ENCODE data around the gene PAQR5.
"Not testable (repeated sequence)": the region's sequence is repeated elsewhere in the genome, so short reads cannot be mapped to it uniquely, and the experiment has no call there.

The PAQR5 gene

DNA sequence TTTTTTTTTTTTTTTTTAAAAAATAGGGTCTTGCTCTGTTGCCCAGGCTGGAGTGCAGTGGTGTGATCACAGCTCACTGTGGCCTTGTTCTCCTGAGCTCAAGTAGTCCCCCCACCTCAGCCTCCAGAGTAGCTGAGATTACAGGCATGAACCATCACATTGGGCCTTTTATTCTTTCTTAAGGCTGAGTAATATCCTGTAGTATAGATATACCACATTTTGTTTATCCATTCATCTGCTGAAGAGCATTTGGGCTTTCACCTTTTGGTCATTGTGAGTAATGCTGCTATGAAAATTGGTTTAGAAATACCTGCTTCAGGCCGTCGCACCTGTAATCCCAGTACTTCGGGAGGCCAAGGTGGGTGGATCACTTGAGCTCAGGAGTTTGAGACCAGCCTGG, 42.6 kb downstream of the PAQR5 start:
- H3K4me3 ChIP-seq: no peak overlapping the region
- H3K27ac ChIP-seq: no peak overlapping the region

DNA sequence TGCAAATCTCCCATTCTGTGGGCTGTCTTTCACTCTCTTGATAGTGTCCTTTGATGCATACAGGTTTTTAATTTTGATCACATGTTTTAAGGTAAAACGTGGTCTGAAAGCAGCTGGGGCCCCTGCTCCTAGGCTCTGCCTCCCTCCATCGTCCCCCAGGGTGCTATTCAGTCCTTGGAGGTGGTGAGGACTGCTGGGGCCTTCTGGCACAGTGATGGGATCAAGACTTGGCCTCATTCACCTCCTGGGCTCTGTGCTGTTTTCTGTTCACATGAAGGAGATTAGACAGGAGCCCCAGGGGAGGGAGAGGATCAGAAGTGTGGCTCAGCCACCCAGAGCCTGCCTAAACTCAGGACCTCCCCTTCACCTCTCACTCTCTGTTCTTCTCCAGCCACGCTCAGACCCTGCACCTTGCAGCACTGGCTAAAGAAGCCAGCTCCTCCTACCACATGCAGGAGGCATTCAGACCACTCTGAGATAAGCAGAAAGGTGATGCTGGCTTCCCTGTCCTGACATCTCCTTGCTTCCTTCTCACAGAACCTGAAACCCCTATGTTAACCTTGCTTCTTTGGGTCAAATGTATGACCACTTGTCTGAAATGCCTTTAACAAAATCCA, 43.9 kb downstream of the PAQR5 start:
- no peak overlapping the region for H3K27ac ChIP-seq
- H3K4me3 ChIP-seq: no peak overlapping the region

DNA sequence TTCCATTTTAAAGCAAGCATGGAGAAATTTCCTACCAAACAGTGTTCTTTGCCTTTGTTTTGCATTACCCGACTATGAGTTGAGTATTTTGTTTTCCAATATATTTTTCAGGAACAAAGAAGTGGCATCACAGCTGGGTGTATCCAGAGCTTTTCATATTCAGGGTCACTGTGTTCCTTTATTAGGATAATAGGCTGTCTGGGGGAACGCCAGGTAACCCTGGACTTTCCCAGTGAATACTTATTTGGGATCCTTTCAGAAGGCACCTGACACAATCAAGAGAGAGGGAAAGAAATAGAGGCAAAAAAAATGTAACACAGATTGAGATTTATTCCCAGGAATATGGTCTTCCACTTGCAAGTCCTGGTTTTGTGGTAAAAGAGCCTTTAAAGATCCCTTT, 44.4 kb downstream of the PAQR5 start:
- Histone ChIP-seq H3K4me3 (no peak overlapping the region), H3K27ac (no peak overlapping the region)

DNA sequence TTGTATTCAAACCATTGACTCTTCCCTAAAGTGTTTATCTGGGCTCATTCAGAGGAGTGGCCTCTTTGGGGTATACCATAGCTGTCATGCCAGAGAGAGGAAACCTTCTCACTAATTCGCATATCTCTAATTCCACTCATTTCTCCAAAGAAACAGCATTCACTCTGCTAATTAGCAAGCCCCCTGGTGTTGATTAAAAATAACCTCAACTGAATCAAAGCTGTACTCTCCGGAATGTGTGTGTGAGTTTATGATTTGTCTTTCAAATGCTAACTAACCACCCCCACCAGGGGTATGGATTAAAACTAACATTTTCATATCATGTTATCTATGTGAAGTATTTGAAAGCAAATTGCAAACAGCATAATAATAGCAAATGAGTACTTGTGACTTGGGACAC, 45.5 kb downstream of the PAQR5 start:
- Histone ChIP-seq H3K27ac (no peak overlapping the region), H3K4me3 (no peak overlapping the region)

DNA sequence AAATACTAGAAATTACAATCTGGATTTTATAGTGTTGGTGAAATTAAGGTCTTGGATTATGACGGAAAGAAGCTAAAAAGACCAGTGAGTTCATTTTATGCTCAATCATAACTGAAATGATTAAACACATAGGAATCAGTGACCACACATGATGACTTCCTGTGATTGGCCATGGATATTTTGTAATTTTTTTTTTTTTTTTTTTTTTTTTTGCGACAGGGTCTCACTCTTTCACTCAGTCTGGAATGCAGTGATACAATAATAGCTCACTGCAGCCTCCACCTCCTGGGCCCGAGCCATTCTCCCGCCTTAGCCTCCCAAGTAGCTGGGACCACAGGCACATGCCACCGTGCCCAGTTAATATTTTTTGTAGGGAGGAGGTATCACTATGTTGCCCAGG, 47.4 kb downstream of the PAQR5 start:
- no peak overlapping the region for H3K27ac ChIP-seq

DNA sequence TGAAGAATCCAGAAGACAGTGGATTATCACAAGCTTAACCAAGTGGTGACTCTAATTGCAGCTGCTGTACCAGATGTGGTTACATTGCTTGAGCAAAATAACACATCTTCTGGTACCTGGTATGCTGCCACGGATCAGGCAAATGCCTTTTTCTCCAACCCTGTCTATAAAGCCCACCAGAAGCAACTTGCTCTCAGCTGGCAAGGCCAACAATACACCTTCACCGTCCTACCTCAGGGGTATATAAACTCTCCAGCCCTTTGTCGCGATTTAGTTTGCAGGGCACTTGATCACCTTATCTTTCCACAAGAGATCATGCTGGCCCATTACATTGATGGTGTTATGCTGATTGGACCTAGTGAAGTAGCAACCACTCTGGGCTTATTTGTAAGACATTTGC, 52.6 kb downstream of the PAQR5 start:
- Histone ChIP-seq H3K4me3 (no peak overlapping the region), H3K27ac (no peak overlapping the region)

More for the DNA sequence above, 47.4 kb downstream of the PAQR5 start:
- H3K4me3 ChIP-seq: no peak overlapping the region

DNA sequence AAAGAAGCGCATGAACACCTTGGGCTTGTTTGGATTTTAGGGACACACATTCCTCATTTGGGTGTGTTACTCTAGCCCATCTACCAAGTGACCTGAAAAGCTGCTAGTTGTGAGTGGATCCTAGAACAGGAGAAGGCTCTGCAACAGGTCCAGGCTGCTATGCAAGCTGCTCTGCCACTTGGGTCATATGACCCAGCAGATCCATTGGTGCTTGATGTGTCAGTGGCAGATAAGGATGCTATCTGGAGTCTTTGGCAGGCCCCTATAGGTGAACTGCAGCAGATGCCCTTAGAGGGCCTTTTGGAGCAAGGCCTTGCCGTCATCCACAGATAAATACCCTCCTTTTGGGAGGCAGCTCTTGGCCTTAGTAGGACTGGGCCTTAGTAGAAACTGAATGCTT, 53.2 kb downstream of the PAQR5 start:
- H3K4me3 ChIP-seq: no peak overlapping the region

DNA sequence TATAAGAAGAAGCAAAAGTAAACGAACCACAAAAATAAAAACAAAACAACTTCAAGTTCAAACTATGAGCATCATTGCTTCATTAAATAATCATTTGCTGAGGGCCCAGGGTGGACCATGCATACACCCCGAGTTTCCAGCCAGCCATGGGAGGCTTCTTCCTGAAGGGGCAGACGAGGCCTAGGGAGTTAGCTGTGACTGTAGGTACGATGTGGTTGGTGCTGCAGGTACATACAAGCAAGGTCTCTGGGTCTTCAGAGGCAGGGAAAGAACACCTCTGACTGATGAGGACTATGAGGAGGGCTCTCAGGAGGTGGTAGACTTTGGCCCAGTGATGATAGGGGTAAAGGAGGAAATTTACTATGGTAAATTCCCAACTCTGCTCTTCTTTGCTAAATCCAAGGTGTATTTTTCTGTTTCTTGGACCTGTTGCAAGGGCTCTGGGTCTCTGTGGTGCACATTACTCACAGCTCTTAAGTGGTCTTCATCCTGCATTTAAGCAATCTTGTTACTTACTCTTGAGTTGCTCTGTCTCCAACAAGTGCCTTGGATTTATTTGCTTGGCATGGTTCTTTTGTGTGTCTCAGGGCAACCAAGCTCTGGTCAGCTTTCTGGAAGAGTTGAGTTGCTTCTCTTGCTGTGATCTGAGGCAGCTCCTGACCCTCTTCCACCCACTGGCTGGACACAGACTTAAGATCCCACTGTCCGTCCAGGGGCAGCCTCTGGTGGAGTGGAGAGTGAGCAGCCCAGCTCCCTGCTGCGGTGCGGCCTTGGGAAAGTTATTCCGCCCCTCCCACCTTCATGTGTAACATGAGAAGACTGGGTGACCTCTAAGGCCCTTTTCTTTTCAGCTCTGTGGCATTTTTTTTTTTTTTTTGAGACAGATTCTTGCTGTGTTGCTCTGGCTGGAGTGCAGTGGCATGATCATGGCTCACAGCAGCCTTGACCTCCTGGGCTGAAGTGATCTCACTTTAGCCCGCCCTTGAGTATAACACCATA, 59.4 kb downstream of the PAQR5 start:
- Histone ChIP-seq H3K4me3 (no peak overlapping the region), H3K27ac (no peak overlapping the region)

More for the DNA sequence above, 53.2 kb downstream of the PAQR5 start:
- no peak overlapping the region for H3K27ac ChIP-seq

DNA sequence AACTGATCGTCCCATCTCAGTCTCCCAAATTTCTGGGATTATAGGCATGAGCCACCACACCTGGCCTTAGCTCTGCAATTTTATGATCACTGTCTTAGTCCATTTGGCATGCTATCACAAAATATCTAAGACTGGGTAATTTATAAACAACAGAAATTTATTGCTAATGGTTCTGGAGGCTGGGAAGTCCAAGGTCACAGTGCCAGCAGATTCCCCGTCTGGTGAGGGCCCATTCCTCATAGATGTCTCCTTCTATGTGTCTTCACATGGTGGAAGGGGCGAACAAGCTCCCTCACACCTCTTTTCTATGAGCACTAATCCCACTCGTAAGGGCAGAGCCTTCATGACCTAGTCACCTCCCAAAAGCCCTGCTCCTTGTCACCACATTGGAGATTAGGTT, 60.1 kb downstream of the PAQR5 start:
- Histone ChIP-seq H3K27ac (no peak overlapping the region), H3K4me3 (no peak overlapping the region)

DNA sequence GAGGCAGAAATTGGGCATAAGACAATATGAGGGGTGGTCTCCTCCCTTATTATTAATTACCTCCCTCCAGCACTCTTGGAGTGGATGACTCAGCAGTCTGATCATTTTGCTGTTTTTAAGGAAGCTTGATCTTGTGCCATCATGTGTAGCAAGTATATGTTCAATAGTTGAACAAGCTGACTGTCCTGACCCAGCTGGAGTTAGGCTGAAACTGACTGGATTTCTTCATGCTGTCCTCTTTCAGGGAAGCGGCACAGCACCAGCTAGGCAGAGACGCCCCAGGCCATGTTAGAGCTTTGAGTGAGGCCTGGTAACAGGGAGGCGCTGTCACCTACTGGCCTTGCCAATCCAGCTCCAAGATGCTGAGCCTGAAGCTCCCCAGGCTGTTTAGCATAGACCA, 61.0 kb downstream of the PAQR5 start:
- no peak overlapping the region for H3K27ac ChIP-seq

DNA sequence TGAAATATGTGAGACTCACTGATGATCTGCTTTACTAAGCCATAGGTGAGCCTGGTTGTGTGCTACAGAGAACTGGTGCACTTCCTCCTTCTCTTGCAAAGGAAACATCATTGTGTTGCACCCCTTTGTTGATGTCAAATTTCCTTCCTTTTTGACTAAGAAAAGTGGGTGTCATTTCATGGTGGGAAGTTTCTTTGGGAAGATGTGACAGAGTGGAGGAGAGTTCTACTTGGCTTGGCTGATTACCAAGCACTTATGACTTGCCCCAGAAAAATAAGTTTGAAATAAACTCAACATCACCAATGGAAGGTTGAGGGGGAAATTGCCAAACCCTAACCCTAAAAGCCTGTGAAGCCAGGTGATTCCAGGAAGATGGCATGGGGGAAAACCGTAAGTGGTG, 61.9 kb downstream of the PAQR5 start:
- H3K4me3 ChIP-seq: no peak overlapping the region
- no peak overlapping the region for H3K27ac ChIP-seq

More for the DNA sequence above, 61.0 kb downstream of the PAQR5 start:
- H3K4me3 ChIP-seq: no peak overlapping the region

DNA sequence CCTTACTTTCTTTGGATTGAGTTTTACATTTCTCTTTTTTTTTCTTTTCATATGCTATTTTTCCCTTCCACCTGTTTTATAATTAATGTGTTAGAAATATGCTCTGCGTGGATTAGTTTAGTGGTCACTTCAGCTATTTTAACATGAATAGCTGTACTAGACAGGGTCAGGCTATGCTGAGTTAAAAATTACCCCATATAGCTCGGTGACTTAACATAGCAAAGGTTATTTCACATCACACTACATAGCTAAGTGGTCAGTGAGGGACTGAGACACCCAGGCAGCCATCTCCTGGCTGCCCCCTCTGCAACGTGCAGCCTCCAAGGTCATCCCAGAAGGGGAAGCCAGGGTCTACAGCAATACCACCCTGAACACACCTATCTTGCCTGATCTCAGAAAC, 68.5 kb downstream of the PAQR5 start:
- H3K4me3 ChIP-seq: no peak overlapping the region
- H3K27ac ChIP-seq: no peak overlapping the region

DNA sequence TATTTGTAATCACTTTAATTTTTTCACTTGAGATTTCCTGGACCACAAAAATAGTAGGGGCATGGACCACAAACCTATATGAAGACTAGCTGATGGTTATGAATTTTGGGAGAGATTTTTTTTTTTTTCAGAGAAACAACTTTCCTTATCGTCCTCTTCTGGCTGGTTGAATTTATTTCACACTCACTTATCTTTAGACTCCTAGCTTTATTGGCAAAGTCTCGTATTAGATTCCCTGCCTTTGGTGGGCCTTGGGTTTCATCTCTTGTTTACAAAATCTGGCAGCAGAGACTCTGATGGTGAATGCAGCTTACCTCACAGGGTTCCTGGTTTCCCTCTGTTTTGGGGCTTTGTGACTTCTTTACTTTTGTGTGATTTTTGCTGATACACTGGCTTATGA, 70.9 kb downstream of the PAQR5 start:
- H3K27ac ChIP-seq: no peak overlapping the region
- no peak overlapping the region for H3K4me3 ChIP-seq

DNA sequence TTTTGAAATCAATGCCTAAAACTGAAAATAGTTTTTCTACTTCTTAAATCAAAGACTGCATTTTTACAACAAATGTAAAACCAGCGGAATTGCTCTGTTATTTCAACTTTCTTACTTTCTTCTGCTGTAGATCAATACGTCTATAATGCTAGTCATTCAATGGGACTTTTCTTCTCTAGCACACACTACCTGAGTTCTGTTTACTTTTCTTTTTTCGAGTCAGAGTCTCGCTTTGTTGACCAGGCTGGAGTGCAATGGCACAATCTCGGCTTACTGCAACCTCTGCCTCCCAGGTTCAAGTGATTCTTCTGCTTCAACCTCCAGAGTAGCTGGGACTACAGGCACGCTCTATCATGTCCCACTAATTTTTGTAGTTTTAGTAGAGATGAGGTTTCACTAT, 74.7 kb downstream of the PAQR5 start:
- Histone ChIP-seq H3K27ac (no peak overlapping the region), H3K4me3 (no peak overlapping the region)

DNA sequence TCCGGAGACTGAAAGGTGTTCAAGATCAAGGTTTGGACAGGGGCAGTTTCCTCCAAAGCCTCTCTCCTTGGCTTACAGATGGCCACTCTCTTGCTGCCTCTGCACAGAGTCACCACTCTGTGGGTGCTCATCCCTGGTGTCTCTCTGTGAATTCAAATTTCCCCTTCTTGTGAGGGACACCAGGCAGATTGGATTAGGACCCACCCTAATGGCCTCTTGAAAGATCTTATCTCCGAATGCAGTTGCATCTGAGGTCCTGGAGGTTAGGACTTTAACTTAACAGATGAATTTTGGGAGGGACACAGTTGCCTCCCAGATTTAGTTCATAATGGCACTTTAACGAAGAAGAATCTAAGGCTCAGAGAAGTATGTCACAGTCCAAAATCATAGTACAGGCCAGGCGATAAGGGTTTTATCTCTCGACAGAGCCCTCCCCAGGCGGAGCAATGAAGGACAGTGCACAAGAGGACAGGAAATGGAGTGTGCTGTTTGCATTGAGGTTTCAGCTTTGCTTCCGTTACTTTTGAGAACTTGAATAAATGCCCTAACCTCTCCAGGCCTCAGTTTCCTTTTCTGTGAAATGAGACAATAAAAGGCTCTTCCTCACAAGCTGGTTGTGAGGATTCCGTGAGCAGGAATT, 76.6 kb downstream of the PAQR5 start:
- Histone ChIP-seq H3K4me3 (no peak overlapping the region), H3K27ac (no peak overlapping the region)

DNA sequence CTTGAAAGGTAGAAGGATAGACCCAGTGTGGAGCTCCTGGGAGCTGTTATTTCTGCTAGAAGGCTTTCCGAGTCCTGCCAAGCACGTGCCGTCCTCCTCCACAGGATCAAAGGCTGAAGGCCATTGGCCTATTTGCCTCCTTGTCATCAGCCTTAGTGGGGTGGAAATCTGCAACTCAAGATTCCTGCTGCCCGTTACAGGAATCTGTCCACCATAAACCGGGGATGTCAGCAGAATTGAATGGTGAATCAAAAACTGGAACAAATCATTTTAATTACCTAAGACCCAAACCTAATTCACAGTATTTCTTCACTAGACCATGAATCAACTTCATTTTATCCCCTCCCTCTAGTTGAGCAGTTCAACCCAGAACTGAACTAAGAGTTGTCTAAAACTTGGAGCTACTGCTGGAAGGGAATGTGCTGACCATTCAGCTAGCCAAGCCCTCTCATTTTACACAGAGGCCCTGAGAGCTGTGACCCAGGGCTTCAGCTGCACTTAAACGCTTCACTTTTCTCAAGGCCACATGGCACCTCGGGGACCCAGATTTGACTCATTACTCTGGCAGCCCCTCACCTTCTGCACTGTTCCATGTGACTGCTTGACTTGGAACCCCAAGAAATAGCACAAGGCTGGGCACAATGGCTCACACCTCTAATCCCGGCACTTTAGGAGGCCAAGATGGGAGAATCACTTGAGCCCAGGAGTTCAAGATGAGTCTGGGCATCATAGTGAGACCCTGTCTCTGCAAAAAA, 78.7 kb downstream of the PAQR5 start:
- Histone ChIP-seq H3K27ac (no peak overlapping the region), H3K4me3 (no peak overlapping the region)

DNA sequence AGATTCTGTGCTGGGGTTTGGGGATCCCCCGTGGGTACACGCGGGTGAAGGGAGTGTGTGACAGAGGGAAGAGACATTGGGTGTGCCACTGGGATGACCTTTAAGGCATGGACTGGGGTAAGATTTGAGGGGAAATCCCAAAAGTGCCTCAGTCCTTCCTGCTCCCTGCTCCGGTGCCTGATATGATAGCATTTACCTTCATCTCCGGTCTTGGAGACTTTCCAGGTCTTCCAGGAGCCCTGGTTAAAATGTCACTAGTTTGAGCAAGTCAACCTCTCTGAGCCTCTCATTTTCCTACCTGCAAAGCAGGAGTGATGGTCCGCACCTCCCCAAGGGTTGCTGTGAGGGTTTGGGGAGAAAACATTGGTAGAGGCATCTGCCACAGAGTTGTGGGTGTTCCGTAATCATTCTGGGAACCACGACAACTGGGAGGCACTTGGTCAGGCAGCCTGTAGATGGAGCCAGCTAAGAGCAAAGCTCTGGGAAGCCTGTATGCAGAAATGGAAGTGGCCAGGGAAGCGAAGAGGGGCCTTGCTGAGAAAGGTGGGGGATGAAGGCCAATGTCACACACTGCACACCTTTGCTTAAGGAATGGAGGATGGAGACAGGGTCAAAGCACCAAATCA, 81.5 kb downstream of the PAQR5 start:
- Histone ChIP-seq H3K4me3 (no peak overlapping the region), H3K27ac (no peak overlapping the region)

DNA sequence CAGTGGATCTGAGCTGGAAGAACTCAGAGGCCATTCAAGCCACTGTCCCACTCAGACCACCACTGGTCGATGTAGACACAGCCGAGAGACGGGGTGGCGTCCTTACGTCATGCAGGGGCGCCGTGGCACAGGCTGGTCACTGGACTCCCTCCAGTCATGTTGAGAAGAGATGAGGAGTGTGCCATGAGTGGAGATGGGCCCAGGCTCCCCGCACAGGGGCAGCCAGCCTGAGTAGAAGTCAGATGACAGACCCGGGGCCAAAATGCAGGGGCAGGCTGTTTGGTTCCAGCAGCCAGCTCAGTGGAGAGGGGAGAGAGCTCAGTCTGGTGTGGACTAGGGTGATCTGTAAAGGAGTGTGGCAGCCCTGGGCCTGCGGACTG, 82.0 kb downstream of the PAQR5 start:
- Histone ChIP-seq H3K4me3 (no peak overlapping the region), H3K27ac (no peak overlapping the region)

DNA sequence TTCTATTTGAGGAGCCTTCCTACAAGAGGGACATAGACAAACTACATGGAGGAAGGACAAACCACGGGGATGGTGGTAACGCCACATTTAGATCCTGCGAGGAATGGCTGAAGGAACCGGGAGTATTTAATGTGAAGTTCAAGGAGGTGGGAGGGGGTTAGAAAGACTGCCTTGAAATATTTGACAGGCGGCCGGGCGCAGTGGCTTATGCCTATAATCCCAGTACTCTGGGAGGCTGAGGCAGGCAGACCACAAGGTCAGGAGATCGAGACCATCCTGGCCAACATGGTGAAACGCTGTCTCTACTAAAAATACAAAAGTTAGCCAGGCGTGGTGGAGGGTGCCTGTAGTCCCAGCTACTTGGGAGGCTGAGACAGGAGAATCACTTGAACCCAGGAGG, 83.5 kb downstream of the PAQR5 start:
- H3K27ac ChIP-seq, H3K4me3 ChIP-seq: not testable (repeated sequence)

DNA sequence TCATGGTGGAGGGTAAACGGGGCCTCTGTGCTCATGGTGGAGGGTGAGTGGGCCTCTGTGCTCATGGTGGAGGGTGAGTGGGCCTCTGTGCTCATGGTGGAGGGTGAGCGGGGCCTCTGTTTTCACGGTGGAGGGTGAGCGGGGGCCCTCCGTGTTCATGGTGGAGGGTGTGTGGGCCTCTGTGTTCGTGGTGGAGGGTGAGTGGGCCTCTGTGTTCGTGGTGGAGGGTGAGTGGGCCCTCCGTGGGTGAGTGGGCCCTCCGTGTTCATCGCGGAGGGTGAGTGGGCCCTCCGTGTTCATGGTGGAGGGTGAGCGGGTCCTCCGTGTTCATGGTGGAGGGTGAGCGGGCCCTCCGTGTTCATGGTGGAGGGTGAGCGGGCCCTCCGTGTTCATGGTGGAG, 85.4 kb downstream of the PAQR5 start:
- not testable (repeated sequence) for H3K27ac ChIP-seq, H3K4me3 ChIP-seq

Measured in skin epidermis (tissue), 12 donors.